NCI-H748 (cell line): Measurements from ENCODE around the gene LRRC57.
A peak's percentile ranks its signal among the peaks of the same experiment; 100 is the strongest.
"Not testable (repeated sequence)": the region's sequence is repeated elsewhere in the genome, so short reads cannot be mapped to it uniquely, and the experiment has no call there.

ENCODE experiments used
- DNase-seq: peaks from one replicate; lab custom pipeline; 2025; ENCODE audit not compliant: unreplicated experiment; lab: John Stamatoyannopoulos, UW

Gene LRRC57

DNA sequence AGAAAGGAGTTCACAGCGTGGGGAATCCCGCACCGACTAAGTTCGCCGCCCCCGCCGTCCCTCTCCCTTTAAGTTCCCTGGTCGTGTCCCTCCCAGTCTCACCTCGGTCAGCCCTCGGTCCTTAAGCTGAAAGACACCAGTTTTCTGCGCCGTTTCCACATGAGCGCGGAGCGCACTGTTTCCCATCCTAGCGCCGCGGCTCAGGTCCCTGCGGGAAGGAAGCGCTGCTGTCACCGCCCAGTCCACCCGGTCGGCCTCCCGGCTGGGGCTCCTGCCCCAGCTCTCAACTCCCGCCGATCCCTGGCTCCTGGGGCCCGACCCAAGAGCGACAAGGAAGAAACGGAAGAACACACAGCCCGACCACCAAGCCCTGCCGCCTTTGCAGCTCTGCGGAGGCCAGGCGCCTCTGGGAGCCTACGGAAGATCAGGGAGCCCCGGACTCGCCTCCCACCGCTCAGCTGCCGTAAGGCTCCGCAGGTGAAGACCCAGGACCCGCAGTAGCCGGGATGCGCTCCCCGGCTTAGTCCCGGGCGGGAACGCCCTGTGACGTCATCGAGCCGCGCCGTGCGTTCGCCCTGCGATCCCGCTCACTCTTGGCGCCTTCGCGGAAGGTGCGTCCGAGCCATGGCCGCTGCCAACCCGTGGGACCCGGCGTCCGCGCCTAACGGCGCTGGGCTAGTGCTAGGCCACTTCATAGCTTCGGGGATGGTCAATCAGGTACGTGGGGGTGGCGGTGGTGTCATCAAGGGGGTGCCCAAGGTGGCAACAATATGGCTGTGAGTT lies at the start of gene LRRC57, which contains the start of gene HAUS2:
Gene LRRC57, minus strand, starts transcription at position 545 of the 783 bp plus-strand sequence. Its CDS starts 359 bp downstream, at position 186.
Gene HAUS2, plus strand, starts transcription at position 590 of the 783 bp plus-strand sequence. Its CDS starts 35 bp downstream, at position 625.
- DNase-seq, result peak; percentile 90

DNA sequence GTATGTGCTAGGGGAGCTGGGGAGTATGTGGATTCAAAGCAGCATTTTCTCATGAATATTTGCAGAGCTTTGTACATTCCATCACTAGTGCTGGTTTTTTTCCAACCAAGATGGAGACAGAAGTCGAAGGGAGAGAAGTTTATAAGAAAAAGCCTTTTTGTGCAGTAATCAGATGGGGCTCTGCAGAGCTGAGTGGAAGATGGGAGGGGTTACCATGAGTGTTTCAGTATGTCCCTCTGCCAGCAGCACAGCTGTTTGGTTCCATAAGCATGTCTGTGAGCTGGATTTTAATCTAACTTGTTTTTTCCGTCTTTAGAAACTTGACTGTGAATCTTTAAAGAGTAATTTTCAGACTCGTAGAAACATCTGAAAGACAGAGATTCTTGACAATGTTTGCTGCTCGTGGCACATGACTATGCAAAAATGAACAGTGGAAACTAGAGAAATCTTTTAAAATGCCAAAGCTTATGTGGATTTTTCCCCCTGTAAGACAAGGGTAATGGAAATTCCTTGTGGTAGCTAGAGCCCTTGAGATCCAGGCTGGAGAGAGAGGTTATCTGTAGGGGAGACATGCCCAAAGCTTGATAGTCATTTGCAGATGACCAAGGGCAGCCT lies 47.1 kb upstream of the LRRC57 start:
- no peak for DNase-seq

DNA sequence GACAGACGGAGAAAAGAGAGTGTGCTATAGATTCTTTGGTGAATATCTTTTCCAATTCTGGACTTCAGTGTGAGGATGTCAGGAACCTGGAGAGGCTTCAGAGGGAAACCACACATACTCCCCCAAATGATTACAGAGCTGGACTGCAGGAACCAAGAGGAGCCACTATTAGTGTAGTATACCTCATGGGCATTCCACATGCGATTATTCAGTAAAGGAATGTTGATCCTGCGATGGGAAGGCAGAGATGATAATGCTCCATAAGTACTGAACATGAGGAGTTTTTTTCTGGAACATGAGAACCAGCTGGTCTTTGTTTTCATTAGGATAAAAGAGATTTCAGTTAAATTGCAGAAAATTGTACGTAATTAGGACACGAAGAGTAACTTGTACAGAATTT lies 45.5 kb upstream of the LRRC57 start:
- DNase-seq, result no peak

- no peak for DNase-seq
Observed at GRCh38 chr15:42593143-42593542, 44.5 kb upstream of the LRRC57 start.

- DNase-seq, result no peak
Observed at GRCh38 chr15:42592716-42593115, 44.1 kb upstream of the LRRC57 start.

GRCh38 chr15:42591238-42591934 lies 42.8 kb upstream of the LRRC57 start:
- no peak for DNase-seq

DNA sequence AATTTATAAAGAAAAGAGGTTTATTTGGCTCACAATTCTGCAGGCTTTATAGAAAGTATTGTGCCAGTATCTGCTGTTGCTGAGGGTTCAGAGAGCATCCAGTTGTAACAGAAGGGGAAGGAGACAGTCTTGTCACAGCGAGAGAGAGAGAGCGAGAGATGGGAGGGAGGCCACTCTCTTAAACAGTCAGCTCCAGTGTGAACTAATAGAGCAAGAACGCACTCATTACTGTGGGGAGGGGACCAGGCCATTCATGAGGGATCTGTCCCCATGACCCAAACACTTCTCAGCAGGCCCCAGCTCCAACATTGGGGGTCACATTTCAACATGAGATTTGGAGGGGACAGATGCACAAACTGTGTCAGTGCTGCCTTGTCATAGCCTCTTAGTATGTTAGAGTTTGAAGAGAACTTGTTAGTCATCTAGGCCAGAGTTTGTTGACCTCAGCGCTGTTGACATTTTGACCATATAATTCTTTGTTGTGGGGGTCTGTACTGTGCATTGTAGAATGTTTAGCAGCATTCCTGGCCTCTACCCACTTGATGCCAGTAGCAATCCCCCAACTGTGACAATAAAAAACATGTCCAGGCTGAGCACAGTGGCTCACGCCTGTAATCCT lies 42.1 kb upstream of the LRRC57 start:
- DNase-seq, result no peak

GRCh38 chr15:42584031-42584765 lies 35.6 kb upstream of the LRRC57 start:
- DNase-seq, result no peak

DNA sequence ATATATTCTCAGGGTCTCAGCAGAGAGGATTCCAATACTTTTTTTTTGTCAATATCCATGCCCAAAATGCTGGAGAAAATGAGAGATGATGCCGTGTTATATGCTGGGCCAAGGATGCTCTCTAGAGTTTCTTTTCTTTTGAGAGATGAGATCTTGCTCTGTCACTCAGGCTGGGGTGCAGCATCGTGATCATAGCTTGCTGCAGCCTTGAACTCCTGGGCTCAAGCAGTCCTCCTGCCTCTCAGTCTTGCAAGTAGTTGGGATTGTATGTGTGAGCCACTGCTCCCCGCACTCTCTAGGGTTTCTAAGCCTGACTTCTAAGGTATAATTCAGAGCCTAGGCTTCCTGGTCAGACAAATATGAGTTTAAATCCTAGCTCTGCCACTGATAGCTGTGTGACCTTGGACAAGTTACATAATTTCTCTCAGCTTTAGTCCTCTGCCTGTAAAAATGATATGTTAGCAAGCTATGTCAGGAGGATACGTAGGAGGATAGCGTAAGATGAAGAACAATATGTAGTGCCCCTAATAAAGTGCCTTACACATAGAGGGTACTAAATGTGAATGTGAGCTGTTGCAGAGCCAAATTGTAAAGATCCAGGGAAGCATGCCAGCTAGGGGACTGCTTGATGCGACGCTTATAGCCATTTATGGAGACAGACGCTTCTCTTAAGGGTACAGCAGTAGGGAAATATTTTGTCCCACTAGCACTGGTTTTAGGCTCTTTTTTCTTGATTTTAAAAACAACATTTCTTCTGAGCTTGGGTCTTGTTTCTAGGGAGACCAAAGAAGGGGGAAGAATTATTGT lies 34.2 kb upstream of the LRRC57 start:
- no peak for DNase-seq

DNA sequence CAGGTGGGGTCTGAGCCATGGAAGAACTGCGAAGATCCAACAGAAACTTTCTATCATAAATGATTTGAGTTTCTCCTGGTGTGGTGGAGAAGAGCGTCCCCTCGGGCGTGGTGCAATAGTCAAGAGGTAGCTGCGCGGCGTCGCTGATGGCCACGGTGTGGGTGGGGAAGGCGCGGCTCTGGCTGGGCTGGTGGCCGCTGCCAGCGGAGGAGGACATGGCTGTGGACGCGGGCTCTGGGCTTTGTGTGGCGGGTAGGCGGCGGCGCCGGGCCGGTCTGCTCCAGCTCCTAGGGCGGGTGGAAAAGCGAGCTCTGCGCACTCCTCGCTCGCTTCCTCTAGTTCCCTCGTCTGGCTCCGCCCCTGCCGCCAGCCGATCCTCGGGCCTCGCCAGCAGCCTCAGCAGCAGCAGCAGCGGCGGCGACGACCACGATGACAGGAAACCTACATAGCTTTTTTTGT lies 32.7 kb upstream of the LRRC57 start:
- DNase-seq, result peak; percentile 86

GRCh38 chr15:42578984-42579537 lies 30.5 kb upstream of the LRRC57 start:
- no peak for DNase-seq

DNA sequence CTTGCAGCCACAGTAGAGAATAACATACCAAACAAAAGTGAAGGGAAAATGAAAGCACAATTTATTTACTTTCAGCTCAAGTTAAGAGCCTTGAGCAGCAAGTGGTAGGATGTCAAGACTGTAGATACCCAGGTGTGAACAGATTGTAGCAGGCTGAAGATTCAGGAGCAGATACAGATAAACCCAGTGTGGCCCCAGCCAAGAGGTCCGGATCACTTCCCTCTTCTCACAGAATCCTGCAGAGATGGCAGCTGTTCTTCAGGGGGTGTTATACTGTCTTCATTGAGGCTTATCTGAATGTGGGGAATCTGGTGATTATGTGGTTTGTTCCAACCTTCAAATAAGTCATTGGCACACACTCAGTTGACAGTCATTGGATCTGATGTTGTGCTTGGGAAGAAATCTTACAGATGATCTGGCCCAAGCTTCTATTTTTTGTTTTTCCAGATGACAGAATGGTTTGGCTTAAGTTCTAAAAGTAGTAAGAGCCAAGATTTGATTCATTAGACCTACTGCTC lies 29.0 kb upstream of the LRRC57 start:
- DNase-seq, result no peak

GRCh38 chr15:42576776-42577175 lies 28.2 kb upstream of the LRRC57 start:
- no peak for DNase-seq

DNA sequence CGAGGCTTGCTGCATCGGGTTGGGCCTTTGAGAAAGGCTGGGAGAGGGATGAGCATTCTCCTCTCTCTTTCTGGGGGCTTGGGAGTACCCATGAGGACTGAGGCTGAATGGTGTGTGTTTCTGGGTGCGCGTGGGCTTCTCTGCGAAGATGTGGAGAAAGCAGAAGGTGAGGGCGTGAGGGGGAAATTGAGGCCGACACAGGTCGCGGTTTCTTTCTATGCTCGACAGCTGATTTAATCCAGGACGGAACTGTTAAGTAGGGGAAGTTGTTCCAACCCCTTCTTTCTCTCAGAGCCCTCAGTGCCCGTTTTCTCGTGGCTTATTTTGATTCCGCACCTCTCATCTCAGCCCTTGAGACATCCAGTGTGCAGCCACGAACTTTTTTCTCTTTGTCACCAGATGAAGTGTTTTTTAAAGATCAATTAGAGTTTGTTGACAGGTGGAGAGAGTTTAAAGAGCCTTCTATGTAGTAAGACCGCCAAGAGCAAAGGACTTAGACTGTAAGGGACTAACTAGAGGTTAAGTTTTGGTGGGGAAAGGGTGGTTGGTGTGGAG lies 27.5 kb upstream of the LRRC57 start:
- DNase-seq, result peak; percentile 43

- peak; percentile 96 for DNase-seq
Observed at GRCh38 chr15:42575188-42576039, 26.8 kb upstream of the LRRC57 start, which contains the start of gene STARD9. Gene STARD9, plus strand, starts transcription at chr15:42575606. Its CDS starts 110 bp downstream, at chr15:42575716.

GRCh38 chr15:42558739-42559138 lies 10.1 kb upstream of the LRRC57 start:
- DNase-seq, result no peak

DNA sequence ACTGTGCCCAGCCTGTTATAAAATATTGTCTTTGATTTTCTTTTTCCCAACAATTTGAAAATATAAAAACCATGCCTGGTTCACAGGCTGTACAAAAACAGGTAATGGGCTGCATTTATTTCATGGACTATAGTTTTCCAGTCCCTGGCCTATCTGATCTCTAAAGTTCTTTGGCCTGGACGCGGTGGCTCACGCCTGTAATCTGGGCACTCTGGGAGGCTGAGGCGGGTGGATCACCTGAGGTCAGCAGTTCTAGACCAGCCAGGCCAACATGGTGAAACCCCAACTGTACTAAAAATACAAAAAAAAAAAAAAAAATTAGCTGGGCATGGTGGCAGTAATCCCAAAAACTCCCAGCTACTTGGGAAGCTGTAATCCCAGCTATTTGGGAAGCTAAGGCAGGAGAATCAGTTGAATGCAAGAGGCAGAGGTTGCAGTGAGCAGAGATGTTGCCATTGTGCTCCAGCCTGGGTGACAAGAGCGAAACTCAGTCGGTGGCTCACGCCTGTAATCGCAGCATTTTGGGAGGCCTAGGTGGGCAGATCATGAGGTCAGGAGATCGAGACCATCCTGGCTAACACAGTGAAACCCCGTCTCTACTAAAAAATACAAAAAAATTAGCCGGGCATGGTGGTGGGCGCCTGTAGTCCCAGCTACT lies 8.1 kb upstream of the LRRC57 start:
- DNase-seq, result not testable (repeated sequence)
